ENCODE measurements around the gene SERTM2.

SERTM2 gene

DNA sequence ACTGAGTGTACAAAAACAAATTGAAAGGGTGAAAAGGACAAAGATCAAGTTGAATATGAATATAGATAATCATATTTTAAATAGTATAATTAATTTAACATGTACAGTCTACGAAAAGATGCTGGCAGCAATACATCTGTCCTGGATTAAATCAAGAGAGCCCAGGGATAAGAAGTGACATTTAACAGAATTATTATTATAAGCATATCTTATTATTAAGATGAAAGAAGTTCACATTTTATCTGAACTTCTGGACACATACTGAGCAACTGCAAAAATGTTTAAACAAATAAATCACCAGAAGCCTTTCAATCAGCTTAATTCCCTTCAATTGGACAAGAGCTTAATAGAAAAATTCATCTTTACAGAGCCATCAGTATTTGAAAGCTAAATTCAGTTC, 50.4 kb downstream of the SERTM2 start:
- DNase-seq: no peak

DNA sequence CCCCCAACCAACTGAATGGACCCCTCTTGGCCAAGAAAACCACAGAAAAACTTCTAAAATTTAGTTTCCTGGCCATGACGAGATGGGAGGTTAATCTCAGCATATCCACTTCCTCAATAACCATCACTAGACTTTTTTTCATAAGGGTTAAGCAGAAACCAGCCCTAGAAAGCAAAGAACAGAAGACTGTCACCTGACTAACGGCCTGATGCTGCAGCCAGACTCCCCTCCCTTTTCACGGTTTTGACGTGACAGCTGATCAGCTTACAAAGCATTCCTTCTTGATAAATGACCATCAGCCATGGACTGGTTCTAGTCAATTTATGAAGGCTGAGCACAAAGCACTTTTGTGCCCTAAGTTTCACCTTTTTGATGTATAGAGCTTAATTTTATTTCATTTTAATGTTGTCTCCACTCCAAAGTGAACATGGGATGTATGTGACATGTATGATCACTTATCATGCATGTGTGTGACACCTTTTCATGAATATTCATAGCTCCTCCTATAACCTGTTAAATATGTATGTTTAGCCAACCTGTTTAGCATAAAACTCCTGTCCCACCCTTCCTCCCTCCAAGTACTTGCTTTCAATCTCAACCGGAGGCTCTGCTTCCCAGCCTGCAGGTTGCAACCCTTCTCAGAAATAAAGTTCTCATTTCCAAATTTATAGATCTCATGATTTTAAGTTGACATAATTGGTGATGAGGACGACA, 56.3 kb downstream of the SERTM2 start:
- DNase-seq: no peak

DNA sequence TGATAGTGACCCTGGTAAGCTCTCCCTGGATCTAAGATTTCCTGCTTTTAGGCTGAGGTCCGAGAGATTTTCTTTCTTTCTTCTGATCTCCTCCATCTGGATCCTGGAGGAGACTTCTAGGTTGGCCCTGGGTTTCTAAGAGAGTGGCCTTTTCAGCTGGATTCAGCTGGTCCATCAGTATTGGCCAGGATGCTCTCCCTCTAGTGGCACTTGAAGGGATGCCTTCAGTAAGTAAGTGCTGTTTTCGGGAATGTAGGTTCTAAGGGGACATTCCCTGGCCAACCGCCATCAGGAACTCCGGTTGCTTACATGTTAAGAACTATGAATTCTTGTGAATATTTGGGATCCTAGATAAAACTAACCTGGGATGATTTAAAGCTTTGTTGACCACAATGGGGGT, 56.9 kb downstream of the SERTM2 start:
- peak; percentile 1 for DNase-seq

DNA sequence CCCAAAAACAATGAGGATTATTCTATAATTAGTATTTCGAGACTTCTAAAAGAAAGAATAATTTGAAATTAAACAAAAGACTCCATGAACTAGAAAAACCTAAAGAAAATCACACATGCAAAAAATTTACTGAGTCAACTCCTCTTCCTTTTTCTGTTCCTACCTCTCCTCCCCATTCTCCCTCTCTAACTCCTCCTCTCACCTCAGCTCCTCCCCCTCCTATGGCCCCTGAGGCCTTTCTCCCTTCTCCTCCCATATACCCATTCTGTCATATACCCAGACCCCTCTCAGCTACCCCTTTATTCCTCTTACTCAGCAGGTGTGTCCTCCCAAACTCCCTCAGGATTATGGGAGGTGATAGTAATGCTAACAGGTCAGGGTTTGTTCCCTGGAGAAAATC, 57.4 kb downstream of the SERTM2 start:
- DNase-seq: no peak
